ENCODE measurements around the gene ZNF264.
"Not testable (repeated sequence)": the region's sequence is repeated elsewhere in the genome, so short reads cannot be mapped to it uniquely, and the experiment has no call there.

GRCh38 chr19:57197874-57198273 is 6.6 kb downstream of the ZNF264 start:
- TF ChIP-seq ZNF777 (tag by site-specific recombination; IDR thresholded peaks at IDR 0.05; ENCODE audit: borderline replicate concordance); CTCF (tag by site-specific recombination; IDR thresholded peaks at IDR 0.05); ZNF24 (tag by site-specific recombination; IDR thresholded peaks at IDR 0.05); ZNF514 (tag by site-specific recombination; IDR thresholded peaks at IDR 0.05); ZBTB7A (tag by site-specific recombination; IDR thresholded peaks at IDR 0.05; ENCODE audit: low read depth); ZNF280C (tag by site-specific recombination; IDR thresholded peaks at IDR 0.05); ZNF394 (tag by site-specific recombination; IDR thresholded peaks at IDR 0.05; ENCODE audit: borderline replicate concordance); SETDB1 (IDR thresholded peaks at IDR 0.05; ENCODE audit: insufficient read length, low read length); PRDM2 (tag by site-specific recombination; IDR thresholded peaks at IDR 0.05; ENCODE audit: borderline replicate concordance); ZNF433 (tag by site-specific recombination; IDR thresholded peaks at IDR 0.05; ENCODE audit: low read depth); ZSCAN30 (tag by site-specific recombination; IDR thresholded peaks at IDR 0.05): not testable (repeated sequence)
